WERI-Rb-1 (cell line): Measurements from ENCODE around the gene PTPRN2.

Experiments
- DNase-seq: peaks from one replicate; pipeline ENCODE4 v3.0.0-alpha.2; 2020
- H3K27ac ChIP-seq: fragments of 250-450 bp; sonication (Bioruptor Pico); 2 replicates; pipeline ENCODE4 v1.5.1; 2020; ENCODE audit warnings: mild to moderate bottlenecking, moderate library complexity
- H3K27me3 ChIP-seq: fragments of 250-450 bp; sonication (Bioruptor Pico); 2 replicates; pipeline ENCODE4 v1.5.1; 2021; ENCODE audit warnings: mild to moderate bottlenecking, low read depth, moderate library complexity; ENCODE audit not compliant: insufficient read depth, severe bottlenecking
- H3K36me3 ChIP-seq: fragments of 250-450 bp; sonication (Bioruptor Pico); 2 replicates; pipeline ENCODE4 v1.5.1; 2020; ENCODE audit warnings: mild to moderate bottlenecking, moderate library complexity
- H3K4me3 ChIP-seq: 2 replicates; pipeline ENCODE4 v1.5.1; 2011; ENCODE audit warnings: low read depth, mild to moderate bottlenecking, control low read depth, low read length
- H3K9me3 ChIP-seq: fragments of 250-450 bp; sonication (Bioruptor Pico); 2 replicates; pipeline ENCODE4 v1.5.1; 2021; ENCODE audit warnings: mild to moderate bottlenecking, moderate library complexity; ENCODE audit not compliant: severe bottlenecking
- CTCF ChIP-seq: IDR thresholded peaks from 2 replicates; pipeline ENCODE4 v1.5.1; 2011; ENCODE audit warnings: low read depth, mild to moderate bottlenecking, control low read depth, inconsistent platforms, low read length

The PTPRN2 gene

GRCh38 chr7:158076656-158077055, 511.0 kb downstream of the PTPRN2 start:
- no peak for DNase-seq
- Histone ChIP-seq H3K36me3 (no peaks in the 10 kb centered on the region), H3K27ac (no peak overlapping the region), H3K4me3 (no peak overlapping the region), H3K27me3 (no peaks in the 10 kb centered on the region), H3K9me3 (no peaks in the 10 kb centered on the region)
- TF ChIP-seq CTCF: no peak

- no peaks in the 10 kb centered on the region for H3K27me3 ChIP-seq
- no peak for TF ChIP-seq CTCF
- no peak overlapping the region for H3K4me3 ChIP-seq
- H3K36me3 ChIP-seq: no peaks in the 10 kb centered on the region
- no peak for DNase-seq
- H3K9me3 ChIP-seq: no peaks in the 10 kb centered on the region
- H3K27ac ChIP-seq: no peak overlapping the region
Observed at GRCh38 chr7:158076215-158076614, 511.4 kb downstream of the PTPRN2 start.

DNA sequence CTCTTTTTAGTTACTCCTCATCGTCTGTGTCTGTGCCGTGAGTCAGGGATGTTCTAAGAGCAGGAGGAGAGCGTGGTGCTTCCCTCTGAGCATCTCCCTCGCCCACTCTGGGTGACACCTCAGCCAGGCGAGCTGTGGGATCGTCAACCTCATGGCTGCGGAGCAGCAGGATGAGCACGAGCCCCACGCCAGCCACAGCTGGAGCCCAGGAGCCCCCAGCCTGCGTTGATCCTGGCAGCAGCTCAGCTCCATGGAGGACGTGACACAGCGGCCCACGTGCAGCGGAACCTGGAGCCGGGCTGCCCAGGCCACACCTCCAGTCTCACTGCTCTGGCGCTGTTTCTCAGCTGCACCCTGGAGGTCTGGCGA, 512.0 kb downstream of the PTPRN2 start:
- TF ChIP-seq CTCF: no peak
- H3K27ac ChIP-seq: no peak overlapping the region
- no peaks in the 10 kb centered on the region for H3K36me3 ChIP-seq
- no peaks in the 10 kb centered on the region for H3K9me3 ChIP-seq
- no peak overlapping the region for H3K4me3 ChIP-seq
- no peaks in the 10 kb centered on the region for H3K27me3 ChIP-seq
- DNase-seq: no peak

DNA sequence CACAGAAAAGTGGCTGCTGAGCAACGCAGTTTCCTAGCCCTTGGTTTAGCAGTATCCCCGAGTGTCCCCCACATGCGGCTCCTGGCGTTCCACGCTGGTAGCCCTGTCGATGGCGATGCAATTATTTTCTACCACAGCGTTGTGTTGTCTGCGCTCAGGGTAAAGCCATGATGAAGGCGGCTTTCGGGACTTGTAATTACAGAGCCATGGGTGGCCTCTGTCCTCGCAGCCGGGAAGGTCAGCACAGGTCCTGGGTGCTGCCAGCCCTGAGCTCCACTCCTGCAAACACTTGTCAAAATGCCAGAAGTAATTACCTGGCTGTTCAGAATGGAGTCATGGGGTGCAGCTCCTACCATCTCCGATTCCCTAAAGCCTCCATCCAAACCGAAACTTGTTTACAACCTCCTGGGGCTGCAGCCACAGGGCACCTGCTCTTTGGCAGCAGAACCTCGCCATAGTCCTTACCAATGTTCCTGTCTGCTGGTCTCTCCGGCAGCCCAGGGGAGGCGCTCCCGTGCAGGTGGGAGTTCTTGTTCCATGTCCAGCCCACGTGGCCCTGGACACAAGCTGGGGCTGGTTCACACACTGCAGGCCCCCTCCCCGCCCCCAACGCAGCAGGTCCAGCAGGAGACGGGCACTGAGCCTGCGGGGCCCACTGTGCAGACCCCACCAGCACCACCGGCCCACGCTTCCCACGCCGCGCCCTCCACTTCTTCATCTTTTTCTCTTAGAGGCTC, 512.6 kb downstream of the PTPRN2 start:
- H3K27me3 ChIP-seq: no peaks in the 10 kb centered on the region
- H3K36me3 ChIP-seq: no peaks in the 10 kb centered on the region
- peak; percentile 14; the same call in 1 of the 2 replicates for TF ChIP-seq CTCF
- H3K27ac ChIP-seq: no peak overlapping the region
- no peak for DNase-seq
- H3K9me3 ChIP-seq: no peaks in the 10 kb centered on the region
- no peak overlapping the region for H3K4me3 ChIP-seq

DNA sequence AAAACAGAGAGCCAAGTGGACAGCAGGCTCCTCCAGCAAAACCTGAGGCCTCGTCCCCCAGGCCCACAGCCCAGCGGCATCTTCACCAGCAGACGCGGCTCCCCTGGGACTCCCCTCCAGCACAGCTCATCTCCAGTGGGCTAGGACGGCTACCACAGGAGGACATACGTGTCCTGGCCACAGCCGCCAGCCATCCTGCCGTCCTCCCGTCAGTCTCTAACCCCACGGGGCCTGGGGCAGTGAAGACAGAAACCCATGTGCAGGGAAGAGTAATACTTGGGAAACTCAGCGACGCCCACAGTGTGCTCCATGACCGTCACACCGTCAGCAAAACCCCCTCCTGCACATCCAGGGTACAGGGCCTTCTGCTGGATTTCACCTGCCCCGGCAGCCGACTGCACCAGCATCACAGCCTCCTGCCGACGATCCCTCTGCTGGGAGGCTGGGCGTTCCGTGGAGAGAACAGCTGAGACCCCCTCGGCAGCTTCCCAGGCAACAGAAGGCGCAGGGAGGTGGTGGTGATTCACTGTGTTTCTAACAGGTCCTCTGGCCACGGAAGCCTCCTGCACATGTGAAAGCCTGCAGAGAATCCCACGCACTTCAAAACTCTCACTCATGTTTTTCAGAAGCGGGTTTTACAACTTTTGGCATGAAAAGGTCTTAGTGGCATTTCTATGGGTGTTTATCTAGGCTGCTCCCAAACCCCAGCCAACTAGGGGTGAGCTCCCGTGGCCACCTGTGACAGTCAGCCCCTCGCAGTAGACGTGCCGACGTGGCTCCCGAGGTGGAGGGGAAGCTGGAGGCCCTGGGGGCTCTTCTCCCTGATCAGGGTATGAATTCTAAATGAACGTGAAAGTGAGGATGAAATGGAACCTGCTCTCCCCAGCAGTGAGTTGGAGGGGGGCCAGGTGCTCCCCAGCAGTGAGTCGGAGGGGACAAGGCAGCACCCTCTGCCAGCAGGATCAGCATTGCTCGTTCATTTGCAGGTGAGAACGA, 513.5 kb downstream of the PTPRN2 start:
- Histone ChIP-seq H3K27ac (no peak overlapping the region), H3K9me3 (no peaks in the 10 kb centered on the region), H3K4me3 (no peak overlapping the region), H3K27me3 (no peaks in the 10 kb centered on the region), H3K36me3 (no peaks in the 10 kb centered on the region)
- no peak for TF ChIP-seq CTCF
- no peak for DNase-seq
